RWPE1 (cell line): ENCODE results near the gene SCPEP1.

Experiments used
- CTCF ChIA-PET: fragments of 350-600 bp; sonication (Branson Sonifier 250); formaldehyde crosslinking; extraction: SDS; loops from one replicate; lab custom pipeline; 2021; lab: Yijun Ruan, JAX
- POLR2A ChIA-PET: fragments of 400-600 bp; formaldehyde crosslinking; extraction: SDS; loops from one replicate; lab custom pipeline; 2020; ENCODE audit warnings: antibody characterized with exemption; ENCODE audit not compliant: low non-redundant PET; lab: Yijun Ruan, JAX
- DNase-seq: peaks from one replicate; pipeline ENCODE4 v3.0.0; 2012; ENCODE audit warnings: low spot score
- H3K27ac ChIP-seq: fragments of 450-650 bp; 2 replicates; pipeline ENCODE4 v1.5.1; 2017
- CTCF ChIP-seq: fragments of 450-650 bp; conservative IDR thresholded peaks from 2 replicates; pipeline ENCODE4 v1.5.1; 2017; ENCODE audit warnings: low read depth, mild to moderate bottlenecking

The SCPEP1 gene

GRCh38 chr17:57040571-57040970 is 62.6 kb downstream of the SCPEP1 start:
- DNase-seq = no peak
- no peak for TF ChIP-seq CTCF
- H3K27ac ChIP-seq = no peak overlapping the region
- ChIA-PET POLR2A (no interaction called here), CTCF (no interaction called here)

- TF ChIP-seq CTCF = no peak
- ChIA-PET POLR2A (no interaction called here), CTCF (interaction anchor here (0.6 kb wide), 1 partner anchor 421 kb away, joined by 3 read pairs; no protein-coding TSS in a partner anchor)
- H3K27ac ChIP-seq = no peak overlapping the region
- DNase-seq = no peak
Observed at GRCh38 chr17:57043276-57043675, 65.3 kb downstream of the SCPEP1 start.

- POLR2A ChIA-PET = no interaction called here
- H3K27ac ChIP-seq = no peak overlapping the region
- no peak for TF ChIP-seq CTCF
- CTCF ChIA-PET = no interaction called here
- no peak for DNase-seq
Observed at GRCh38 chr17:57044976-57045867, 67.3 kb downstream of the SCPEP1 start.

- H3K27ac ChIP-seq = no peak overlapping the region
- POLR2A ChIA-PET = no interaction called here
- TF ChIP-seq CTCF = no peak
- DNase-seq = no peak
- CTCF ChIA-PET = no interaction called here
Observed at GRCh38 chr17:57045868-57046704, 68.2 kb downstream of the SCPEP1 start.

GRCh38 chr17:57046749-57047148 is 68.8 kb downstream of the SCPEP1 start:
- no peak for DNase-seq
- ChIA-PET POLR2A (no interaction called here), CTCF (no interaction called here)
- TF ChIP-seq CTCF = no peak
- no peak overlapping the region for H3K27ac ChIP-seq

- no peak for DNase-seq
- CTCF ChIA-PET = interaction anchor here (0.6 to 1.2 kb wide), 2 partner anchors 13 to 139 kb away, joined by 3 to 5 read pairs; no protein-coding TSS in a partner anchor
- H3K27ac ChIP-seq = peak overlapping the region; percentile 68
- POLR2A ChIA-PET = no interaction called here
- TF ChIP-seq CTCF = no peak
Observed at GRCh38 chr17:57048096-57048495, 70.2 kb downstream of the SCPEP1 start.
